Measurements from ENCODE around the gene HSD17B12. TPM values are rescaled to one million over a fixed set of nuclear protein-coding genes. Genes with fewer than 3 reads are reported as not detected.
A peak's percentile ranks its signal among the peaks of the same experiment; 100 is the strongest.

HSD17B12 gene
- polyA plus RNA-seq, 2 of the 4 experiments (the other 2 are of a cell fraction) = 102 to 103 TPM

DNA sequence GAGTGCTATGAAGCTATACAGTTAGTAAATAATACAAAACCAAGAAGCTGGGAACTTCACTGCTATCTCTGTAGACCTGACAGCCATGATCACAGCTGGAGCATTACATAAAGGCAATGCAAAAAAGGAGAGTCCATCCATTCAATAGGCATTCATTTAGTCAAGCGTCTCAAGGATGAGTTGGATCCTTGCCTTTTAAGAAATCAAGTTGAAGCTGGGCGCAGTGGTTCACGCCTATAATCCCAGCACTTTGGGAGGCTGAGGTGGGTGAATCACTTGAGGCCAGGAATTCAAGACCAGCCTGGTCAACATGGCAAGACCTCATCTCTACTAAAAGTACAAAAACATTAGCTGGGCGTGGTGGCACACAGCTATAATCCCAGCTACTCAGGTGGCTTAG is 152.0 kb downstream of the HSD17B12 start:
- Histone ChIP-seq H3K4me2 (no peak overlapping the region), H3K4me1 (peaks cover 19% of the 10 kb centered on the region), H3K9me3 (no peaks in the 10 kb centered on the region), H3K4me3 (no peak overlapping the region), H3K27ac (no peak overlapping the region)
- DNase-seq (ENCODE audit: low read depth in 1 of 2, low spot score in 1 of 2) (no peak), ATAC-seq (no peak), FAIRE-seq (no peak)
- TF ChIP-seq, protein P1, sequence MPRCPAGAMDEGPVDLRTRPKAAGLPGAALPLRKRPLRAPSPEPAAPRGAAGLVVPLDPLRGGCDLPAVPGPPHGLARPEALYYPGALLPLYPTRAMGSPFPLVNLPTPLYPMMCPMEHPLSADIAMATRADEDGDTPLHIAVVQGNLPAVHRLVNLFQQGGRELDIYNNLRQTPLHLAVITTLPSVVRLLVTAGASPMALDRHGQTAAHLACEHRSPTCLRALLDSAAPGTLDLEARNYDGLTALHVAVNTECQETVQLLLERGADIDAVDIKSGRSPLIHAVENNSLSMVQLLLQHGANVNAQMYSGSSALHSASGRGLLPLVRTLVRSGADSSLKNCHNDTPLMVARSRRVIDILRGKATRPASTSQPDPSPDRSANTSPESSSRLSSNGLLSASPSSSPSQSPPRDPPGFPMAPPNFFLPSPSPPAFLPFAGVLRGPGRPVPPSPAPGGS (IDR thresholded peaks at IDR 0.05) = no peak
- no peak for TF ChIP-seq ESRRA (IDR thresholded peaks at IDR 0.05; ENCODE audit: borderline replicate concordance, low read length)
- no peak for TF ChIP-seq MAZ (IDR thresholded peaks at IDR 0.05; ENCODE audit: borderline replicate concordance, low read depth, low read length)
- TF ChIP-seq CEBPB (IDR thresholded peaks at IDR 0.05) = no peak
- TF ChIP-seq GATA3 (IDR thresholded peaks at IDR 0.05; ENCODE audit: borderline replicate concordance) = no peak
- no peak for TF ChIP-seq TFCP2L1 (CRISPR knock-in tag; IDR thresholded peaks at IDR 0.05)
- TF ChIP-seq HOXB5 (CRISPR knock-in tag; IDR thresholded peaks at IDR 0.05) = no peak
- TF ChIP-seq EHMT2 (IDR thresholded peaks at IDR 0.05; ENCODE audit: low read depth) = no peak
- no peak for TF ChIP-seq SMC3 (IDR thresholded peaks at IDR 0.05)
- TF ChIP-seq, protein P2, sequence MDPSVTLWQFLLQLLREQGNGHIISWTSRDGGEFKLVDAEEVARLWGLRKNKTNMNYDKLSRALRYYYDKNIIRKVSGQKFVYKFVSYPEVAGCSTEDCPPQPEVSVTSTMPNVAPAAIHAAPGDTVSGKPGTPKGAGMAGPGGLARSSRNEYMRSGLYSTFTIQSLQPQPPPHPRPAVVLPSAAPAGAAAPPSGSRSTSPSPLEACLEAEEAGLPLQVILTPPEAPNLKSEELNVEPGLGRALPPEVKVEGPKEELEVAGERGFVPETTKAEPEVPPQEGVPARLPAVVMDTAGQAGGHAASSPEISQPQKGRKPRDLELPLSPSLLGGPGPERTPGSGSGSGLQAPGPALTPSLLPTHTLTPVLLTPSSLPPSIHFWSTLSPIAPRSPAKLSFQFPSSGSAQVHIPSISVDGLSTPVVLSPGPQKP (IDR thresholded peaks at IDR 0.05; ENCODE audit: low read depth, low read length) = no peak
- no peak for TF ChIP-seq NPAS2 (CRISPR knock-in tag; IDR thresholded peaks at IDR 0.05; ENCODE audit: borderline replicate concordance)
- 91% methylated on average over 4 of the region's 4 CpGs for WGBS (ENCODE audit: missing lambda C conversion rate)
- ChIA-PET POLR2A (no interaction called here), CTCF (interaction anchor here (6.9 kb wide), 1 partner anchor 18 kb away, joined by 61 read pairs; no protein-coding TSS in a partner anchor)

DNA sequence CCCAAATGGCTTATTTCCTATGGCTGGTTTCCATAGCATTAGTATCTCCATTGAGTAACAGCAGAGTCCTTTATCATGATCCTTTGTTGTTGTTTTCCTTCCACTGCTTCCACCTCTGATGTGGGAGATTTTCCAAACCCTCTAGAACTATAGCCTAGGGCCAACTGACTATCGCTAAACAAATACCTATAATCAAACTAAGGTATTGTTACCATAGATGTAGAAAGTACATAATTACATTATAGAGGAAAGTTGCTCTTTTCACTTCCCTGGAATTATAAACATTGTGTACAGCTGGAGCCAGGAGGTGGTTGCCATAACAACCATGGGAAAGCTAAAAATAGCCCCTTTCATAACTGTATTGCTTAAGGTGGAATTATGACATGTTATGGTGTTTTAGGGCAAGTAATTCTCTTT is 153.1 kb downstream of the HSD17B12 start:
- no peak overlapping the region for H3K27ac ChIP-seq
- DNase-seq (ENCODE audit: low read depth in 1 of 2, low spot score in 1 of 2) = peak in 1 of 2 experiments; percentile 13
- no peak for TF ChIP-seq ZC3H11A (IDR thresholded peaks at IDR 0.05)
- TF ChIP-seq MAFK (IDR thresholded peaks at IDR 0.05; ENCODE audit: partially characterized antibody) = no peak
- no peaks in the 10 kb centered on the region for H3K9me3 ChIP-seq
- 89% methylated on average over 1 of the region's 1 CpG for WGBS (ENCODE audit: missing lambda C conversion rate)
- no peak overlapping the region for H3K4me2 ChIP-seq
- ChIA-PET CTCF (interaction anchor here (0.7 to 6.9 kb wide), 2 partner anchors 9 to 17 kb away, joined by 3 to 61 read pairs; no protein-coding TSS in a partner anchor), POLR2A (no interaction called here)
- H3K4me3 ChIP-seq = no peak overlapping the region
- ATAC-seq = no peak
- H3K4me1 ChIP-seq = peaks cover 19% of the 10 kb centered on the region
- no peak for FAIRE-seq

DNA sequence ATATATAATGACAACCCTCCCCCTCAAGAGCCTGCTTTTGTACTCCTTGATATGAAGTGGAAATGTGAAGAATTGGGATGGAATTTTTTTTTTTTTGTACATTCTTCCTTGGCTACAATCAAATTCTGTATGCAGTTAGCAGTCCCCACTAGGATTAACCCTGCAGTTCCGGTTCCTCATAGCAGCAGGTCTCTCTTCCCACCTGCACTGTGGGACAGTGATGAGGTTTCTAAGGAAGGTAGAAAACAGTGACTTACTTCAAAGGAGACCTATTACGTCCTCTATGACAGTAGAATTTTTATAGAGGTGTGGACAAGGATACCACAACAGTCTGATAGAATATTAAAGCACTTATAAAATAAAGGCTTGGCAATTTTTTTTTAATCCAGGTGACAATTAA is 153.7 kb downstream of the HSD17B12 start:
- WGBS (ENCODE audit: missing lambda C conversion rate) = 95% methylated on average over 2 of the region's 2 CpGs
- H3K9me3 ChIP-seq = no peaks in the 10 kb centered on the region
- no peak for DNase-seq (ENCODE audit: low read depth in 1 of 2, low spot score in 1 of 2)
- no peak overlapping the region for H3K4me2 ChIP-seq
- ChIA-PET POLR2A (no interaction called here), CTCF (interaction anchor here (0.7 to 6.9 kb wide), 2 partner anchors 9 to 16 kb away, joined by 3 to 61 read pairs; no protein-coding TSS in a partner anchor)
- no peak overlapping the region for H3K27ac ChIP-seq
- FAIRE-seq = no peak
- H3K4me3 ChIP-seq = no peak overlapping the region
- TF ChIP-seq JUN (IDR thresholded peaks at IDR 0.05) (no peak), NPAS2 (CRISPR knock-in tag; IDR thresholded peaks at IDR 0.05; ENCODE audit: borderline replicate concordance) (no peak), RAD21 (conservative IDR thresholded peaks at IDR 0.05 in 1 of 2, IDR thresholded peaks at IDR 0.05 in 1 of 2) (no peak), PHF8 (IDR thresholded peaks at IDR 0.05; ENCODE audit: borderline replicate concordance, low read depth) (no peak), ZSCAN20 (CRISPR knock-in tag; IDR thresholded peaks at IDR 0.05) (no peak), FOSB (CRISPR knock-in tag; IDR thresholded peaks at IDR 0.05) (no peak), FOSL2 (IDR thresholded peaks at IDR 0.05) (no peak), FOSL2 (CRISPR knock-in tag; IDR thresholded peaks at IDR 0.05) (no peak), POLR2AphosphoS2 (conservative IDR thresholded peaks at IDR 0.05; ENCODE audit: low read length) (no peak), ZC3H11A (IDR thresholded peaks at IDR 0.05) (no peak), HDAC2 (IDR thresholded peaks at IDR 0.05) (no peak)
- TF ChIP-seq, protein P1 (IDR thresholded peaks at IDR 0.05) = no peak
- no peak for ATAC-seq
- peaks cover 19% of the 10 kb centered on the region for H3K4me1 ChIP-seq

All from A549 (cell line).